HCT116 (cell line): ENCODE results near the gene PIGL. TPM values are rescaled to one million over a fixed set of nuclear protein-coding genes. Genes with fewer than 3 reads are reported as not detected.

ENCODE experiments used
- ATAC-seq: fragments of 200-7000 bp; cut with Tn5 transposase; 2 replicates; pipeline ENCODE4 v1.9.1; 2020; ENCODE audit warnings: mild to moderate bottlenecking, moderate library complexity
- BruUV-seq: library from RNA; stranded (reverse); fragments of 400-500 nt; replicated peaks from 2 replicates; lab custom pipeline; 2021; lab: Mats Ljungman, UMichigan
- CTCF ChIA-PET: fragments of 300-600 bp; sonication (Branson Sonifier 250); formaldehyde crosslinking; loops from one replicate; lab custom pipeline; 2021; ENCODE audit warnings: antibody characterized with exemption; lab: Charles Lee
- POLR2A ChIA-PET: fragments of 300-600, 350-600 bp; sonication (Branson Sonifier 250); formaldehyde crosslinking; loops from one replicate; lab custom pipeline; 2021; ENCODE audit warnings: antibody characterized with exemption; lab: Charles Lee
- RAD21 ChIA-PET, 2 experiments: fragments of 300-600 bp; sonication (Branson Sonifier 250); formaldehyde crosslinking; loops; one replicate each; lab custom pipeline; 2023; ENCODE audit warnings: low total read pairs in 2 of 2; ENCODE audit not compliant: uncharacterized antibody in 2 of 2, unreplicated experiment in 2 of 2, low non-redundant PET in 1 of 2; lab: Charles Lee
- DNase-seq: peaks from one replicate; pipeline ENCODE4 v3.0.0-alpha.2; 2010; ENCODE audit warnings: low read depth, low spot score
- H2AFZ ChIP-seq: fragments of 200-600 bp; shearing (Covaris generic), sonication (generic); 2 replicates; pipeline ENCODE4 v1.6.1; 2017; ENCODE audit warnings: low read depth, mixed run types, mixed read lengths, antibody characterized with exemption, low read length; ENCODE audit not compliant: poor library complexity, severe bottlenecking
- H3K27ac ChIP-seq: 2 replicates; pipeline ENCODE4 v1.5.1; 2012; ENCODE audit warnings: low read depth, low read length
- H3K27me3 ChIP-seq: fragments of 200-600 bp; sonication (generic); 2 replicates; pipeline ENCODE4 v1.6.1; 2016; ENCODE audit warnings: mixed run types, low read length, mixed read lengths; ENCODE audit not compliant: insufficient read depth
- H3K36me3 ChIP-seq, 2 experiments: fragments of 200-500 bp in 1 of 2; fragments of 200-600 bp in 1 of 2; sonication (Bioruptor generic) in 1 of 2; sonication (generic) in 1 of 2; 2 replicates each; pipeline versions ENCODE4 v1.5.1 to v1.6.1; 2014 to 2016; ENCODE audit warnings: low read length in 2 of 2, inconsistent platforms in 1 of 2, mixed read lengths in 1 of 2, mixed run types in 1 of 2; ENCODE audit not compliant: insufficient read depth in 2 of 2, control insufficient read depth in 1 of 2
- H3K4me1 ChIP-seq, 2 experiments: fragments of 200-600 bp in 1 of 2; sonication (generic) in 1 of 2; 2 replicates each; pipeline versions ENCODE4 v1.5.1 to v1.6.1; 2012 to 2017; ENCODE audit warnings: low read length in 2 of 2, inconsistent platforms in 1 of 2, mild to moderate bottlenecking in 1 of 2, mixed read lengths in 1 of 2, mixed run types in 1 of 2, moderate library complexity in 1 of 2; ENCODE audit not compliant: insufficient read depth in 2 of 2, control insufficient read depth in 1 of 2
- H3K4me2 ChIP-seq: fragments of 200-600 bp; sonication (generic); 2 replicates; pipeline ENCODE4 v1.6.1; 2017; ENCODE audit warnings: mixed run types, low read length, mixed read lengths
- H3K4me3 ChIP-seq, 2 experiments: fragments of 200-600 bp in 1 of 2; sonication (generic) in 1 of 2; replicated peaks in 1 of 2; 2 replicates each; pipeline ENCODE4 v1.5.1; 2011 to 2016; ENCODE audit warnings: low read length in 2 of 2, control low read depth in 1 of 2, low read depth in 1 of 2, mild to moderate bottlenecking in 1 of 2, mixed read lengths in 1 of 2, mixed run types in 1 of 2
- H3K79me2 ChIP-seq: fragments of 200-600 bp; sonication (generic); 2 replicates; pipeline ENCODE4 v1.6.1; 2017; ENCODE audit warnings: mild to moderate bottlenecking, mixed run types, low read length, moderate library complexity, mixed read lengths; ENCODE audit not compliant: insufficient read depth
- H3K9ac ChIP-seq: fragments of 200-600 bp; sonication (generic); 2 replicates; pipeline ENCODE4 v1.6.1; 2016; ENCODE audit warnings: low read length, mixed read lengths
- H3K9me2 ChIP-seq: fragments of 200-600 bp; sonication (generic), shearing (Covaris generic); 2 replicates; pipeline ENCODE4 v1.6.1; 2017; ENCODE audit warnings: mixed run types, mild to moderate bottlenecking, moderate library complexity; ENCODE audit not compliant: insufficient read depth
- H3K9me3 ChIP-seq, 2 experiments: fragments of 200-500 bp in 1 of 2; fragments of 200-600 bp in 1 of 2; sonication (Bioruptor generic) in 1 of 2; sonication (generic) in 1 of 2; 2 replicates each; pipeline ENCODE4 v1.6.1; 2014 to 2017; ENCODE audit warnings: low read length in 2 of 2, mixed read lengths in 2 of 2, inconsistent platforms in 1 of 2, low read depth in 1 of 2, mild to moderate bottlenecking in 1 of 2, mixed run types in 1 of 2, moderate library complexity in 1 of 2; ENCODE audit not compliant: control insufficient read depth in 1 of 2, insufficient read depth in 1 of 2
- H4K20me1 ChIP-seq: fragments of 200-600 bp; sonication (generic), shearing (Covaris generic); 2 replicates; pipeline ENCODE4 v1.6.1; 2017; ENCODE audit warnings: mixed run types, mild to moderate bottlenecking, moderate library complexity; ENCODE audit not compliant: insufficient read depth
- CBX3 ChIP-seq: IDR thresholded peaks from 2 replicates; pipeline ENCODE4 v1.6.1; 2012; ENCODE audit warnings: low read depth
- EZH2 ChIP-seq: fragments of 200-600 bp; sonication (generic); IDR thresholded peaks from 2 replicates; pipeline ENCODE4 v1.6.1; 2017; ENCODE audit warnings: antibody characterized with exemption, mixed run types
- FOSL1 ChIP-seq: IDR thresholded peaks from 2 replicates; pipeline ENCODE4 v1.6.1; 2012; ENCODE audit warnings: low read depth
- JUND ChIP-seq: IDR thresholded peaks from 2 replicates; pipeline ENCODE4 v1.6.1; 2012
- POLR2AphosphoS5 ChIP-seq: IDR thresholded peaks from 2 replicates; pipeline ENCODE4 v1.6.1; 2011; ENCODE audit warnings: mild to moderate bottlenecking, low read depth, low read length, moderate library complexity
- SP1 ChIP-seq: IDR thresholded peaks from 2 replicates; pipeline ENCODE4 v1.6.1; 2012; ENCODE audit warnings: low read depth
- intact Hi-C: fragments of 100-400 bp; cut with micrococcal nuclease; formaldehyde crosslinking; loops from 2 replicates; pipeline ENCODE4 v1.10.0; 2022
- total RNA-seq: library from RNA; stranded (reverse); gene quantifications from one replicate; pipeline ENCODE4 v1.2.1, GENCODE V29; 2021; ENCODE audit not compliant: unreplicated experiment
- TF ChIP-seq, protein P1 (sequence below), 3 experiments: fragments of 200-600 bp in 1 of 3; sonication (generic) in 1 of 3; IDR thresholded peaks in 2 of 3; conservative IDR thresholded peaks in 1 of 3; 2 replicates each; pipeline ENCODE4 v1.5.1; 2012 to 2017; ENCODE audit warnings: low read depth in 2 of 3, low read length in 2 of 3, antibody characterized with exemption in 1 of 3, borderline replicate concordance in 1 of 3, control low read depth in 1 of 3, mild to moderate bottlenecking in 1 of 3, mixed read lengths in 1 of 3, mixed run types in 1 of 3, moderate library complexity in 1 of 3; ENCODE audit not compliant: insufficient read depth in 1 of 3

The PIGL gene
- total RNA-seq, 1 experiment from 2014 or later = 36.8 TPM

DNA sequence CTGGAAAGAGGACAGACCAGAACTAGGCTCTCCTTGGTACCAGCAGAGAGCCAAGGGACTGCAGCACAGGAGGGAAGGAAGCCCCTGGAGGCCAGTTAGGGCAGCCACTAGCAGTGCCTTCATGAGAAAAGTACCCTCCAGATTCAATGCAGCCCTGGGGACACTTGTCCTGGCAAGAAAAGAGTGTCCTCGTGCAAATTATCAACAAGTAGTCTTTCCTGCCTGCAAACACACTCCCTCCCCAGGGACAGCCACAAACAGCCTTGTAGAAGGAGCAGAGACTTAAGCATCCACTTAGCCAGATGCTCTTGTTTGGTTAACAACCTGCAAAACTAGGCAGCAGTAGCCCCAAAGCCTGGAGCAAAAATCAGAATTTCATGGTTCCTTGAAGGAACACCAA, 112.0 kb downstream of the PIGL start:
- peak; percentile 63 for ATAC-seq
- intact Hi-C loops = no loop called here
- no TSS peak for BruUV-seq

DNA sequence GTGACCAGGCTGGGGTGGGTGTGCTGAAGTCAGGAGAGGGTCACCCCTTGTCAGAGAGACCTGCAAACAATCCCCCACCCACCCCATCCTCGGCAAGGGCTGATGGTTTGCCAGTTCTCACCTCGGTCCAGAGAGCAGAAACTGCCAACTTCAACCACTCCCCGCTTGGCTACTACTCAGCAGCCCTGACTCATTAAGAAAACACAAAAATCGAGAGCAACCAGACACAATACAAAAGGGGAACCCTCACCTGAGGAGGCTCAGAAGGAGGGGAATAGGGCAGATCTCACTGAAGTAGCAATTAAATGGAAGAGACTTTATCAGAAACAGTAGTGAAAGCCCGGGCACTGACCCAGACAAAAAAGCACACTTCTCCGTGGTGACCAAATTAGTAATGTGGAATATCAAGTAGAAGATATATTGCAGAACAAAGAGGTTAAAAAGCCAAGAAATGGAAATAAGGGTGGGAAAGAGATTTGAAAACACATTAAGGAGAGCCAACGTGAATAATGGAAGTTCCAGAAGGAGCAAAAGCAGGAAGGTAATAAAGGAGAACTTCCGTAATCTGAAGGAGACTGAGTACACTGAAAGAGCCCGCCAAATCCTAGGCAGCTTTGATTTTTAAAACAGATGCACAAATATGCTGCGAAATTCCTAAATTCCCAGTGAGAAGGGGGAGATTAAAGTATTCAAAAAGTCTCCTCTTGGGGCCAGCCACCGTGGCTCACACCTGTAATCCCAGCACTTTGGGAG, 112.7 kb downstream of the PIGL start:
- DNase-seq = no peak
- TF ChIP-seq SP1 = peak; percentile 49; the same call in 1 of the 2 replicates
- peak; percentile 72 for TF ChIP-seq JUND
- peak; percentile 79; the same call in 1 of the 2 replicates for TF ChIP-seq FOSL1
- no peak for TF ChIP-seq POLR2AphosphoS5
- TF ChIP-seq CBX3 = peak; percentile 65
- Histone ChIP-seq H3K4me3 (peak overlapping the region in 1 of 2 experiments; percentile 21; a peak in 1 of 4 replicates), H3K9me2 (no peaks in the 10 kb centered on the region), H3K27ac (peak overlapping the region; percentile 55), H3K9me3 (no peaks in the 10 kb centered on the region), H3K36me3 (peaks cover 0 to 9% of the 10 kb centered on the region in 2 experiments; a peak in 2 of 4 replicates), H3K4me1 (peaks cover 33 to 40% of the 10 kb centered on the region in 2 experiments), H3K27me3 (no peaks in the 10 kb centered on the region), H3K9ac (peak overlapping the region; percentile 24), H2AFZ (no peak overlapping the region), H3K4me2 (peak overlapping the region; percentile 71), H4K20me1 (no peaks in the 10 kb centered on the region), H3K79me2 (no peaks in the 10 kb centered on the region)
- POLR2A ChIA-PET = no interaction called here
- ATAC-seq = peak; percentile 75
- CTCF ChIA-PET = no interaction called here
- RAD21 ChIA-PET = no interaction called here
- BruUV-seq = no TSS peak
- intact Hi-C loops = no loop called here

More for the DNA sequence above, 112.0 kb downstream of the PIGL start:
- Histone ChIP-seq H3K4me1 (peaks cover 28 to 35% of the 10 kb centered on the region in 2 experiments), H3K9me3 (no peaks in the 10 kb centered on the region), H3K4me2 (peak overlapping the region; percentile 71), H3K9ac (0 out of 2 replicates have a peak overlapping the region, but pooled peaks have one; percentile 17), H3K27ac (peak overlapping the region; percentile 55; the same call in 1 of the 2 replicates), H3K4me3 (peak overlapping the region in 1 of 2 experiments; percentile 21; a peak in 1 of 4 replicates), H4K20me1 (no peaks in the 10 kb centered on the region), H3K36me3 (peaks cover 0 to 9% of the 10 kb centered on the region in 2 experiments; a peak in 2 of 4 replicates), H3K79me2 (no peaks in the 10 kb centered on the region), H3K27me3 (no peaks in the 10 kb centered on the region), H2AFZ (no peak overlapping the region), H3K9me2 (no peaks in the 10 kb centered on the region)
- no peak for DNase-seq
- CTCF ChIA-PET = no interaction called here
- TF ChIP-seq EZH2 = no peak
- TF ChIP-seq, protein P1, sequence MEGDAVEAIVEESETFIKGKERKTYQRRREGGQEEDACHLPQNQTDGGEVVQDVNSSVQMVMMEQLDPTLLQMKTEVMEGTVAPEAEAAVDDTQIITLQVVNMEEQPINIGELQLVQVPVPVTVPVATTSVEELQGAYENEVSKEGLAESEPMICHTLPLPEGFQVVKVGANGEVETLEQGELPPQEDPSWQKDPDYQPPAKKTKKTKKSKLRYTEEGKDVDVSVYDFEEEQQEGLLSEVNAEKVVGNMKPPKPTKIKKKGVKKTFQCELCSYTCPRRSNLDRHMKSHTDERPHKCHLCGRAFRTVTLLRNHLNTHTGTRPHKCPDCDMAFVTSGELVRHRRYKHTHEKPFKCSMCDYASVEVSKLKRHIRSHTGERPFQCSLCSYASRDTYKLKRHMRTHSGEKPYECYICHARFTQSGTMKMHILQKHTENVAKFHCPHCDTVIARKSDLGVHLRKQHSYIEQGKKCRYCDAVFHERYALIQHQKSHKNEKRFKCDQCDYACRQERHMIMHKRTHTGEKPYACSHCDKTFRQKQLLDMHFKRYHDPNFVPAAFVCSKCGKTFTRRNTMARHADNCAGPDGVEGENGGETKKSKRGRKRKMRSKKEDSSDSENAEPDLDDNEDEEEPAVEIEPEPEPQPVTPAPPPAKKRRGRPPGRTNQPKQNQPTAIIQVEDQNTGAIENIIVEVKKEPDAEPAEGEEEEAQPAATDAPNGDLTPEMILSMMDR (IDR thresholded peaks at IDR 0.05 in 2 of 3, conservative IDR thresholded peaks at IDR 0.05 in 1 of 3; ENCODE audit: borderline replicate concordance in 1 of 3, insufficient read depth in 1 of 3, low read depth in 2 of 3, low read length in 2 of 3) = peak in 2 of 3 experiments; percentile 30 to 41; a peak in 3 of 6 replicates
- RAD21 ChIA-PET = no interaction called here
- POLR2A ChIA-PET = no interaction called here
